HepG2 (cell line): Measurements from ENCODE around the gene UTP15. TPM values are rescaled to one million over a fixed set of nuclear protein-coding genes. Genes with fewer than 3 reads are reported as not detected.

Source experiments
- ARID2 ChIP-seq: sonication (generic); formaldehyde crosslinking; IDR thresholded peaks from 2 replicates; pipeline ENCODE4 v1.8.1; 2022; ENCODE audit warnings: mild to moderate bottlenecking, missing genetic modification reagents, borderline replicate concordance
- DMTF1 ChIP-seq: sonication (generic); formaldehyde crosslinking; IDR thresholded peaks from 2 replicates; pipeline ENCODE4 v1.4.0; 2020; ENCODE audit warnings: mild to moderate bottlenecking, missing genetic modification reagents
- FOSL2 ChIP-seq: sonication (generic); formaldehyde crosslinking; IDR thresholded peaks from 2 replicates; pipeline ENCODE4 v1.4.0; 2020; ENCODE audit warnings: missing genetic modification reagents
- FOXK1 ChIP-seq: sonication (generic); formaldehyde crosslinking; IDR thresholded peaks from 2 replicates; pipeline ENCODE4 v1.4.0; 2020; ENCODE audit warnings: low read depth, missing genetic modification reagents, borderline replicate concordance
- HINFP ChIP-seq: sonication (generic); formaldehyde crosslinking; IDR thresholded peaks from 2 replicates; pipeline ENCODE4 v1.4.0; 2020; ENCODE audit warnings: low read depth, mild to moderate bottlenecking, missing genetic modification reagents
- HMGXB4 ChIP-seq, 2 experiments: sonication (generic) in 1 of 2; formaldehyde crosslinking in 1 of 2; IDR thresholded peaks; 2 replicates each; pipeline versions ENCODE4 v1.4.0 to v1.6.1; 2018 to 2020; ENCODE audit warnings: missing genetic modification reagents in 2 of 2, borderline replicate concordance in 1 of 2, low read depth in 1 of 2, mild to moderate bottlenecking in 1 of 2, missing biosample characterization in 1 of 2
- KDM6A ChIP-seq: IDR thresholded peaks from 2 replicates; pipeline ENCODE4 v1.6.1; 2016; ENCODE audit warnings: low read depth
- NFE2L2 ChIP-seq: fragments of 150-350 bp; IDR thresholded peaks from 2 replicates; pipeline ENCODE4 v1.6.1; 2014; ENCODE audit warnings: low read length
- POGK ChIP-seq: sonication (generic); formaldehyde crosslinking; conservative IDR thresholded peaks from 2 replicates; pipeline ENCODE4 v1.8.0; 2022; ENCODE audit warnings: mild to moderate bottlenecking, moderate library complexity, missing genetic modification reagents
- SP2 ChIP-seq: sonication (generic); formaldehyde crosslinking; IDR thresholded peaks from 2 replicates; pipeline ENCODE4 v1.5.1; 2020; ENCODE audit warnings: mild to moderate bottlenecking, missing genetic modification reagents
- TAF1 ChIP-seq: sonication (generic); formaldehyde crosslinking; IDR thresholded peaks from 2 replicates; pipeline ENCODE4 v1.4.0; 2020; ENCODE audit warnings: missing genetic modification reagents
- THAP11 ChIP-seq: IDR thresholded peaks from 2 replicates; pipeline ENCODE4 v1.6.1; 2016; ENCODE audit warnings: missing biosample characterization, missing genetic modification reagents
- ZC3H13 ChIP-seq: sonication (generic); formaldehyde crosslinking; IDR thresholded peaks from 2 replicates; pipeline ENCODE4 v1.8.1; 2023; ENCODE audit warnings: mild to moderate bottlenecking, missing genetic modification reagents, moderate library complexity
- ZFP36L1 ChIP-seq: sonication (generic); formaldehyde crosslinking; IDR thresholded peaks from 2 replicates; pipeline ENCODE4 v1.8.0; 2022; ENCODE audit warnings: mild to moderate bottlenecking, missing genetic modification reagents, moderate library complexity
- ZGPAT ChIP-seq: IDR thresholded peaks from 2 replicates; pipeline ENCODE4 v1.6.1; 2016; ENCODE audit warnings: mild to moderate bottlenecking
- ZNF160 ChIP-seq: sonication (generic); formaldehyde crosslinking; IDR thresholded peaks from 2 replicates; pipeline ENCODE4 v1.8.0; 2022; ENCODE audit warnings: mild to moderate bottlenecking, inconsistent platforms, missing genetic modification reagents
- ZNF207 ChIP-seq: fragments of 450-650 bp; IDR thresholded peaks from 2 replicates; pipeline ENCODE4 v1.6.1; 2016; ENCODE audit warnings: antibody characterized with exemption, borderline replicate concordance
- ZNF496 ChIP-seq: sonication (generic); formaldehyde crosslinking; IDR thresholded peaks from 2 replicates; pipeline ENCODE4 v1.8.1; 2023; ENCODE audit warnings: mild to moderate bottlenecking, moderate library complexity, missing genetic modification reagents; ENCODE audit not compliant: insufficient replicate concordance
- ZNF598 ChIP-seq: sonication (generic); formaldehyde crosslinking; IDR thresholded peaks from 2 replicates; pipeline ENCODE4 v1.5.1; 2020; ENCODE audit warnings: mild to moderate bottlenecking, missing genetic modification reagents, borderline replicate concordance
- ZSCAN12 ChIP-seq: sonication (generic); formaldehyde crosslinking; IDR thresholded peaks from 2 replicates; pipeline ENCODE4 v1.9.0; 2021; ENCODE audit warnings: mild to moderate bottlenecking, missing genetic modification reagents
- polyA plus RNA-seq, 8 experiments: library from polyadenylated mRNA; depleted of rRNA in 3 of 8; stranded (reverse) in 7 of 8; unstranded in 1 of 8; fragments of >200 nt; fragmentation: Illumina TruSeq in 4 of 8; extraction: Trizol in 4 of 8; gene quantifications; 2 replicates each; pipeline versions ENCODE4 v1.2.1 to v1.2.3, GENCODE V29; 2011 to 2016; ENCODE audit warnings: low read depth in 4 of 8, missing spikeins in 1 of 8, mixed read lengths in 1 of 8; ENCODE audit not compliant: insufficient read depth in 1 of 8
- total RNA-seq, 5 experiments: library from RNA; depleted of rRNA; stranded (reverse); fragments of >200 nt; fragmentation: Illumina TruSeq; extraction: Trizol; gene quantifications; 2 replicates each; pipeline ENCODE4 v1.2.3, GENCODE V29; 2016; ENCODE audit warnings: low read depth in 1 of 5

UTP15 gene
- total and polyA plus RNA-seq, 2 of the 13 experiments (the other 11 are each of a cell fraction or from before 2014, with no cell fraction given), result 7.3 to 35.8 TPM

- TF ChIP-seq FOXK1 (CRISPR knock-in tag) (peak; percentile 79; the same call in 1 of the 2 replicates), SP2 (CRISPR knock-in tag) (no peak), ZNF207 (no peak), ZSCAN12 (0 out of 2 replicates have a peak, but pooled peaks have one; percentile 48), TAF1 (CRISPR knock-in tag) (peak; percentile 78), FOSL2 (CRISPR knock-in tag) (peak; percentile 57), ZGPAT (CRISPR knock-in tag) (peak; percentile 53; the same call in 1 of the 2 replicates), HINFP (CRISPR knock-in tag) (no peak), KDM6A (no peak), HMGXB4 (CRISPR knock-in tag; IDR thresholded peaks at IDR 0.05; ENCODE audit: borderline replicate concordance in 1 of 2, low read depth in 1 of 2) (peak; percentile 53 to 59; a peak in 2 of 4 replicates), ZNF598 (CRISPR knock-in tag) (peak; percentile 28; the same call in 1 of the 2 replicates), ZNF496 (CRISPR knock-in tag) (no peak), POGK (CRISPR knock-in tag) (no peak), ARID2 (CRISPR knock-in tag) (no peak), ZNF160 (no peak), DMTF1 (CRISPR knock-in tag) (no peak), THAP11 (CRISPR knock-in tag) (peak; percentile 89), NFE2L2 (no peak), ZC3H13 (CRISPR knock-in tag) (0 out of 2 replicates have a peak, but pooled peaks have one; percentile 34), ZFP36L1 (CRISPR knock-in tag) (no peak)
Measured at GRCh38 chr5:73565139-73565968, at the start of gene UTP15, which contains the start of gene ANKRA2 (continued).
